GM12874 (cell line): ENCODE measurements around the gene LCAT.

Source experiments
- TF ChIP-seq, protein P1 (sequence below): IDR thresholded peaks from 2 replicates; pipeline ENCODE4 v1.5.1; 2011; ENCODE audit warnings: low read depth, mild to moderate bottlenecking, control low read depth, low read length, moderate library complexity; ENCODE audit not compliant: insufficient read depth

LCAT gene

DNA sequence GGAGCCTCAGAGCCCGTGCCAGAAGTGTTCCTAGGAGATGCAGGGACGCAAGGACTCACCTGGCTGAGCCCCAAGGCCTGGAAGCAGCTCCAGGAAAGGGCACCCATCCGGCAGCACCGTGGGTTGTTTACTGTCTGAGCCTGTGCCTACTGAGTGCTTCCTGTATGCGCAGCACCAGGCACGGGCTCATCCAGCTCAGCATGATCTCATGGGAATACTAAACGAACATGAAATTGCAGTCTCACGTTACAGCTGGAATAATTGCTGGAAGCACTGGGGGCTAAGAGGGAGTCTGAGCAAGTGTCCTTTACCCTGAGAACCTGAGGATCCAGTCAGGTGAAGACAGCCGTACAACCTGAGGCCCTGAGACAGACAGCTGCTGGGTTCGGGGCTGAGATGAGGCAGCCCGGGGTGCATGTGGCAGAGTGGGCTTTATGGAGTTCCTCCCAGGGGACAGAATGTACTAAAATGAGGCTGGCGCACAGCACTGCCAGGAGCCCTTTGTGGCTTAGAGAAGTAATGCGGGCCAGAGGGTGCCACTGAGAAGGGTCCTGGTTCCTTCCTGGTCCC lies 17.7 kb downstream of the LCAT start:
- TF ChIP-seq, protein P1, sequence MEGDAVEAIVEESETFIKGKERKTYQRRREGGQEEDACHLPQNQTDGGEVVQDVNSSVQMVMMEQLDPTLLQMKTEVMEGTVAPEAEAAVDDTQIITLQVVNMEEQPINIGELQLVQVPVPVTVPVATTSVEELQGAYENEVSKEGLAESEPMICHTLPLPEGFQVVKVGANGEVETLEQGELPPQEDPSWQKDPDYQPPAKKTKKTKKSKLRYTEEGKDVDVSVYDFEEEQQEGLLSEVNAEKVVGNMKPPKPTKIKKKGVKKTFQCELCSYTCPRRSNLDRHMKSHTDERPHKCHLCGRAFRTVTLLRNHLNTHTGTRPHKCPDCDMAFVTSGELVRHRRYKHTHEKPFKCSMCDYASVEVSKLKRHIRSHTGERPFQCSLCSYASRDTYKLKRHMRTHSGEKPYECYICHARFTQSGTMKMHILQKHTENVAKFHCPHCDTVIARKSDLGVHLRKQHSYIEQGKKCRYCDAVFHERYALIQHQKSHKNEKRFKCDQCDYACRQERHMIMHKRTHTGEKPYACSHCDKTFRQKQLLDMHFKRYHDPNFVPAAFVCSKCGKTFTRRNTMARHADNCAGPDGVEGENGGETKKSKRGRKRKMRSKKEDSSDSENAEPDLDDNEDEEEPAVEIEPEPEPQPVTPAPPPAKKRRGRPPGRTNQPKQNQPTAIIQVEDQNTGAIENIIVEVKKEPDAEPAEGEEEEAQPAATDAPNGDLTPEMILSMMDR: no peak

DNA sequence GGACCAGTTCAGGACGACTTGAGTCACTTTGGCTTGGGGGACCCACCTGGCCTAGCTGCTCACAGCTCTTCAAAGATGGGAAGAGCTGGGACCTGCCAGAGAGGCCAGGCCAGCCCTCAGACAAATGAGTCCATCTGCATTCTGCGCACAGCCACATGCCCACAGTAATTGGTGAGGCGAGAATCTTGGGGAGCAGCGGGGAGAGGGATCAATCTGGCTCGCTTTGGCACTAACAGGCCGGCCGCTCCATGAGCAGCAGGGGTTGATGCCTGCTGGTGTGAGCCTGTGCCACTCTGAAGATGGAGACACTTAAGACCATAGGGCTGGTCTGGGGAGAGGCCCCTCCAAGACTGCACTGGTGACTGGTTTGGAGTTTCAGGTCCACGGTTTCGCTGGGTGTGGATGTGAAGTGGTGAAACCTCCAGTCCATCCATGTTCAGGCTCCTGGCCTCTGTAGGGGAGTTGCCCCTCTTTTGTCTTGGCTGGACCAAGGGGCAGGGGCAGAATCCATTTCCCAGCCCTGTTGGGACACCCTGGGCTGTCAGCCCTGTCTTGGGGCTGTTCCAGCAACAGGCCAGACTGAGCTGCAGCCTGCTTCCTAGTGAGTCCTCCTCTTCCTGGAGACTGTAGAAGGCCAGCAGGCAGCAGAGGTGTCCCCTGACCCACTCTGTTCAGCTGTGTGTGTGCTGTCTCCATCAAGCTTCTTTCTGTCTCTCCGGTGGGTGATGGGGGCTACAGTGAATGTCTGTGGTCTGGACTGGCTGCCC lies 19.6 kb downstream of the LCAT start:
- TF ChIP-seq, protein P1: no peak

DNA sequence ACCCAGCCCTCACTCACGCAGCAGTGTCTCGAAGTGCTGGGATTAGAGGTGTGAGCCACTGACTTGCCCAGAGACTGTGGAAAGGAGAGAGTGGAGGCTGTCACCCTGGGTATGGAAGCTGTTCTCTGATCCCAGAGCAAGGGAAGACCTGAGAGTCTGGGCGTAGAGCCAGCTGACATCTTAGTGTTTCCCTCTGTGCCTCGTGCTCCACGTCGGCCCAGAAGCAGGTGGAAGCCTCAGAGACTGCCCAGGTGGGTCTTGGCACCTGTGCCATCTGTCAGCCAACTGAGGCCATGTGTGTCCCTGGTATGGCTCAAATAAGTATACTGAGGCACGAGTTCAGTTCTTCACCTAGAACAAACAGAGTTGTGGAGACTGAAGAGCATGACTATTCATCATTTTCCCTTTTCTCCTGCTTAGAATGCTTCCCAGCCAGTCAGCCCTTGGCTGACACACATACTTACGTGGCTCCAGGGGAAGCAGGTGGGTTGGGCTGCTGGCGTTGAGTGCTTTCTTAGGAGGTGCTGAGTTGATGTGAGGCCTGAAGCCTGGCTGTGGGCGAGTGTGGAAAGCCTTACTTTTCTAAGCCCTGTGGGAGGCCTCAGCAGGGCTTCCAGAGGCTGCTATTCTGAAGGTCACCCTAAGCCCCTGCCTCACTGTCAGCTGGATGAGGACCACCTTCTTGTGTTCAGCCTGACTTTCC lies 20.4 kb downstream of the LCAT start:
- TF ChIP-seq, protein P1: no peak

DNA sequence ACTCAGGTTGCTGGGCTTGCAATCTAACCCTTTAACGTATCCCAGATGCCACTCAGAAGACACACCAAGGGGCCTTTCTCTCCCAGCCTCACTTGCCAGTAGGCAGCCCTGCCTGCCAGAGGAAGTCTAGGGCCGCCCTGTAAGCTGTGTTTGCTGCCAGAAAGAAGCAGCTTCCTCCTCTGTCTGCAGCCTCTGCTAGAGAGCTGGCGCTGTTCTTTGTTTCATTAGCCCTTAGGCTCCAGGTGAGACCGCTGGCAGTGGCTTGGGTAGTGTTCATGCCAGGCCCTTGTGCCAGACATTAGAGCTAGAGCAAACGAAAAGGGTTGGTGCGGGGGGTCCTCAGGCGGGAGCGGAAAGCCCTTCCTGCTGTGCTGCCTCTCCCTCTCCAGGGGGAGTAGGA lies 21.2 kb downstream of the LCAT start:
- TF ChIP-seq, protein P1: no peak

DNA sequence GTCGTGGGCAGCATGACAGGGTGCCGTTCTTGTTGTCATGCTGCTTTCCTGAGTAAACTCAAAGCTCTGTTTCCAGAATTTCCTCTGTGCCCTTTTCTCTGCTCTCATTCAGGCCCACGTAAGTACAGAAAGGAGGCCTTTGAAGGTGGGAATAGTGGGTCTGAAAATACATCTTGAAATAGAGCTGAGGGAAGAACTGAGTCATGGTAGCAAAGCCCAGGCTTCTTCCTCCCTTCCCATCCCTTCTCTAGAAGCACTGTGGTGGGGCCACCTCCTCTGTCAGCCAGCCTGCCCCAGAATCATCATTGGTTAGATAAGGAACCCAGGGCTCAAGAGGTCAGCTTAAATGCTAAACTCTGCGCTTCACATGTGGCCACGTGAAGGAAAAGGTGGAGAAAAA lies 21.7 kb downstream of the LCAT start:
- TF ChIP-seq, protein P1: no peak

DNA sequence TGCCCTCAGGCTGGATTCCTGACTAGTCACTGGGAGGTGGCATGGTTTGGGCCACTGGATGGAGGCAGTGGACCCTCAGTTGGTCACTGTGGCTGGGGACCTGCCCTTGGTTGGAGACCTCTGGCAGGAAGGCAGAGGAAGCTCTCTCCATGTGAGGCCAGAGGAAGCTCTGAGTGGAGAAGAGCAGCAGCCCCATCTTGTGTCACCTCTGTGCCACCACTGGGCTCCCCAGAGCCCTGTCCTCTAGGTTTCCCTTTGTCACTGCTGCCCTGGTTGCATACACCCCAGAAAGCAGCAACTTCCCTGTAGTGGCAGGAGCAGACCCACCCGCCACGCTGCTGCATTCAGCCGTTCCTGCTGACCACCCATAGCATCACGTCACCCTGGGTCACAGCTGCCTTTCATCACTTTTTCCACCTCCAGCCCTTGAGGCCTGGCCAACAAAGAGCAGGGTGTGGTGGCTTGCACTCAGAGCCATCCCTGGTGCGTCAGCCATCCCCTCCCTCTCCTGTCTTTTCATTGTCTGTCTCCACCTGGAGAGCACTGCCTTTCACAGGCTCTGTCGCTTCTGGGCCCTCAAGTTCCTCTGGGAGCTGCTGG lies 24.2 kb downstream of the LCAT start:
- TF ChIP-seq, protein P1: no peak

DNA sequence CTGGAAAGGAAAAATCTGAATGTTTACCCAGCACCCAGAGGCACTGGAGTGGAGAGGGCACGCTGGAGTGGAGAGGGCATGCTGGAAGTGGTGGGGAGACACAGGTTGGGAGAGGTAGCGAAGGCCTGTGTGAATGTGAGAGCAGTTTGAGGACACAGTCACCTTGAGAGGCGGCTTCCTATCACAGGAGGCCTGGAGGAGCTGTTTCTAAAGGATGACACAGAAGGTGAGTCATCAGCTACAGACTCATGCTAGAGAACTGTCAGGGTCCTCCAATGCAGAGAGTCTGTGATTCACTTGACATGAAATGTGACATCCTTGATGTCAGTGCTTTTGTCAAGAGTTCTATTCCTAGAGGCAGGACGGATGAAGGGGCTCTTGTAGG lies 26.1 kb downstream of the LCAT start:
- TF ChIP-seq, protein P1: no peak
